ENCODE measurements around the gene EHD4. TPM values are rescaled to one million over a fixed set of nuclear protein-coding genes. Genes with fewer than 3 reads are reported as not detected.

EHD4 gene
- total RNA-seq, 2 donors from 2014 or later, result 34.0 to 42.1 TPM

DNA sequence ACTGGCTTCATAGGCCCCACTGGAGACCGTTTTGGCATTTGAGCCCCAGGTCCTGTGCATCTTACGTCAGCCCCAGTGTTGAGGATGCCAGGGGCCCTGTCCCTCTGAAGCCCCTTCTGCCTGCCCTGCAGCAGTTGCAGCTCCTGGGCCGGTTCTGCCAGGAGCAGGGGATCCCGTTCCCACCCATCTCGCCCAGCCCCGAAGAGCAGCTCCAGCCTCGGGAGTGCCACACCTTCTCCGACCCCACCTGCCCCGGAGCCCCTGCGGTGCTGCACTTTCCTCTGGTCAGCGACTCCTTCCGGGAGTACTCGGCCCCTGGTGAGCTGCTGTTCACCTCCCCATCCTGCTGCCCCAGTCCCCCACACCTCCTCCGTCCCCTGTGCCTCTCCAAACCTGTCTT, 125.2 kb downstream of the EHD4 start:
- intact Hi-C loops (cut with DNase I), result no loop called here
- no peak for DNase-seq
- ATAC-seq, result no peak

Small RNAs within 50 kb of the gene (microRNA-seq; reads per million reads assigned to microRNA genes)
- 0 to 0.20 reads per million in 2 donors for gene MIR4310

Other genes starting within 250 kb of the EHD4 start
- gene MAPKBP1, start 198.1 kb downstream of the EHD4 start, total RNA-seq, result 10 to 100 TPM; 13.9 to 19.0 TPM
- 10 to 100 TPM in 1 of 2 donors, 1 to 10 TPM in 1; 8.8 to 11.7 TPM for gene JMJD7, start 144.5 kb downstream of the EHD4 start, total RNA-seq
- 1 to 10 TPM; 5.4 to 7.2 TPM for gene PLA2G4B, start 133.7 kb downstream of the EHD4 start, total RNA-seq
- gene SPTBN5, start 78.5 kb downstream of the EHD4 start, total RNA-seq, result 1 to 10 TPM; 1.7 to 2.5 TPM
- gene PLA2G4E, start 48.5 kb upstream of the EHD4 start, total RNA-seq, result under 1 TPM in 1 of 2 donors, not detected in 1; 0.16 TPM
- not detected for gene PLA2G4D, start 122.0 kb upstream of the EHD4 start, total RNA-seq
- 1 to 10 TPM in 1 of 2 donors, not detected in 1; 1.5 TPM for gene PLA2G4F, start 184.1 kb upstream of the EHD4 start, total RNA-seq
- gene VPS39, start 235.7 kb upstream of the EHD4 start, total RNA-seq, result 10 to 100 TPM; 39.1 to 39.2 TPM

All from left cardiac atrium (tissue), 4 donors.